Testis (tissue), 3 donors: ENCODE measurements around the gene IL13. TPM values are rescaled to one million over a fixed set of nuclear protein-coding genes. Genes with fewer than 3 reads are reported as not detected.

Source experiments
- DNase-seq: peaks from one replicate; pipeline ENCODE4 v3.0.0-alpha.2; 2019
- H3K27ac ChIP-seq, 2 donors: fragments of 200-600 bp; sonication (generic); one replicate each; pipeline ENCODE4 v1.5.1; 2019
- H3K27me3 ChIP-seq: fragments of 200-600 bp; sonication (generic); one replicate; pipeline ENCODE4 v1.5.1; 2019
- H3K36me3 ChIP-seq: fragments of 200-600 bp; sonication (generic); one replicate; pipeline ENCODE4 v1.5.1; 2017; ENCODE audit warnings: low read depth; ENCODE audit errors: missing control alignments
- H3K4me1 ChIP-seq: fragments of 200-600 bp; sonication (generic); one replicate; pipeline ENCODE4 v1.5.1; 2019
- H3K4me3 ChIP-seq, 2 donors: fragments of 200-600 bp; sonication (generic); one replicate each; pipeline ENCODE4 v1.5.1; 2017 to 2019
- H3K9me3 ChIP-seq: fragments of 200-600 bp; sonication (generic); one replicate; pipeline ENCODE4 v1.5.1; 2017
- CTCF ChIP-seq, 3 experiments: fragments of 450-650 bp in 2 of 3; fragments of 200-600 bp in 1 of 3; sonication (generic) in 1 of 3; IDR thresholded peaks; one replicate each; pipeline ENCODE4 v1.5.1; 2016 to 2019; ENCODE audit warnings: antibody characterized with exemption in 3 of 3, mild to moderate bottlenecking in 2 of 3, moderate library complexity in 1 of 3
- POLR2A ChIP-seq: fragments of 450-650 bp; IDR thresholded peaks from one replicate; pipeline ENCODE4 v1.6.1; 2017; ENCODE audit warnings: antibody characterized with exemption, mild to moderate bottlenecking, moderate library complexity
- WGBS, 2 donors: methylation state at CpG; one replicate each; pipeline ENCODE4 v1.1.5; 2018; 5-methylcytosine and 5-hydroxymethylcytosine counted together
- intact Hi-C: fragments of 100-400 bp; cut with DNase I; formaldehyde crosslinking; loops from one replicate; pipeline ENCODE4 v1.15.1; 2023; ENCODE audit warnings: low total_unique reads
- polyA plus RNA-seq: library from polyadenylated mRNA; stranded (reverse); fragments of 350-450 nt; fragmentation: Illumina TruSeq; extraction: RNeasy Lipid Tissue Mini Kit (QIAGEN cat#74804); gene quantifications from one replicate; pipeline ENCODE4 v1.2.3, GENCODE V29; 2014; ENCODE audit warnings: low read depth, low replicate concordance; ENCODE audit not compliant: insufficient read depth
- total RNA-seq, 2 donors: library from RNA; depleted of rRNA; stranded (reverse); fragments of >200 nt; gene quantifications; one replicate each; pipeline ENCODE4 v1.2.3, GENCODE V29; 2016

Gene IL13
- total and polyA plus RNA-seq, 3 donors from 2014 or later, result 17.3 to 73.4 (median 25.0) TPM

DNA sequence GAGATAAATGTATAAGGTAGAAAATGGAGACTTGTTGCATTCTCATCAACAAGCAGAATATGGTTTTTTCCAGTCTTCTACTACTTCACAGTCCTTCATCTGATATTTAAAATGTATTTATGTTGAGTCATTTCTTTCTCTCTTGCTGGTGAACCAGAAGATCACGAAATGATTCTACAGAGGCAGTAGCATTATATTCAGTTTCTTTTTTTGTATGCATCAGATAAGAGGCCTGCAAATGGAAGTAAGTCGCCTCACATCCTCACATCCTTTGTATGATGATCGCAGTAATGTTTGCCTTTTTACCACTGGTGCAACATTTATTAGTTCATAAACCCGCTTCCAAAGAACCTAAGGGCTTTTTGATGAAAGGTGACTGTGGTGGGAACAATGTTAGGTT lies 22.1 kb upstream of the IL13 start:
- H3K4me3 ChIP-seq, result no peak overlapping the region
- WGBS, 2 donors, result 76 to 98% methylated on average over 4 of the region's 4 CpGs
- H3K36me3 ChIP-seq, result no peaks in the 10 kb centered on the region
- H3K9me3 ChIP-seq, result no peaks in the 10 kb centered on the region
- H3K27ac ChIP-seq, result no peak overlapping the region
- TF ChIP-seq POLR2A (no peak), CTCF (IDR thresholded peaks at IDR 0.05) (no peak)
- intact Hi-C loops, result no loop called here
- no peaks in the 10 kb centered on the region for H3K27me3 ChIP-seq
- no peaks in the 10 kb centered on the region for H3K4me1 ChIP-seq
- no peak for DNase-seq

DNA sequence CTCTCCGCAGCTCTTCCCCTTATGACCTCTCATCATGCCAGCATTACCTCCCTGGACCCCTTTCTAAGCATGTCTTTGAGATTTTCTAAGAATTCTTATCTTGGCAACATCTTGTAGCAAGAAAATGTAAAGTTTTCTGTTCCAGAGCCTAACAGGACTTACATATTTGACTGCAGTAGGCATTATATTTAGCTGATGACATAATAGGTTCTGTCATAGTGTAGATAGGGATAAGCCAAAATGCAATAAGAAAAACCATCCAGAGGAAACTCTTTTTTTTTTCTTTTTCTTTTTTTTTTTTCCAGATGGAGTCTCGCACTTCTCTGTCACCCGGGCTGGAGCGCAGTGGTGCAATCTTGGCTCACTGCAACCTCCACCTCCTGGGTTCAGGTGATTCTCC lies 20.7 kb upstream of the IL13 start:
- Histone ChIP-seq H3K9me3 (no peaks in the 10 kb centered on the region), H3K36me3 (no peaks in the 10 kb centered on the region), H3K4me3 (no peak overlapping the region), H3K27ac (no peak overlapping the region), H3K27me3 (no peaks in the 10 kb centered on the region), H3K4me1 (no peaks in the 10 kb centered on the region)
- intact Hi-C loops, result no loop called here
- no peak for DNase-seq
- TF ChIP-seq CTCF (IDR thresholded peaks at IDR 0.05) (no peak), POLR2A (no peak)
- 97 to 99% methylated on average over 4 of the region's 4 CpGs for WGBS, 2 donors

GRCh38 chr5:132639706-132640130 lies 18.3 kb upstream of the IL13 start:
- Histone ChIP-seq H3K4me1 (no peaks in the 10 kb centered on the region), H3K27me3 (no peaks in the 10 kb centered on the region), H3K36me3 (no peaks in the 10 kb centered on the region), H3K27ac (no peak overlapping the region), H3K4me3 (no peak overlapping the region), H3K9me3 (no peaks in the 10 kb centered on the region)
- intact Hi-C loops, result no loop called here
- no peak for TF ChIP-seq POLR2A
- TF ChIP-seq CTCF (IDR thresholded peaks at IDR 0.05), result no peak
- WGBS, 2 donors, result 86 to 91% methylated on average over 2 of the region's 2 CpGs
- DNase-seq, result no peak

DNA sequence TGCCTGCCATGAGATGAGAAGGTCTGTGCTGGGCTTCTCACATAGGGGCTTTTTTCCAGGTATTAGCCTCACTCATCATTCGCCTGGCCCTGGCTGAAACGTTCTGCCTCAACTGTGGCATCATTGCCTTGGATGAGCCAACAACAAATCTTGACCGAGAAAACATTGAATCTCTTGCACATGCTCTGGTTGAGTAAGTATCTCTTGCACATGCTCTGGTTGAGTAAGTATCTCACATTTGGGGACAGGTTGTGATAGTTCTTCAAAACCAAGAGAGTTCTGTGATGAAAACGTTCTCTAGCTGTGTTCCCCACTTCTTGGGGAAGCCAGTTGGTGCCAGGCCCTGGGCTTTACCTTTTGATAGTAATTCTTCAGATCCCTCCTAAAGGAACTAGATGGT lies 17.4 kb upstream of the IL13 start:
- H3K4me3 ChIP-seq, result no peak overlapping the region
- no peaks in the 10 kb centered on the region for H3K27me3 ChIP-seq
- TF ChIP-seq POLR2A (no peak), CTCF (IDR thresholded peaks at IDR 0.05) (no peak)
- no peaks in the 10 kb centered on the region for H3K4me1 ChIP-seq
- no peak for DNase-seq
- WGBS, 2 donors, result 91 to 98% methylated on average over 4 of the region's 4 CpGs
- no peaks in the 10 kb centered on the region for H3K36me3 ChIP-seq
- intact Hi-C loops, result no loop called here
- no peak overlapping the region for H3K27ac ChIP-seq
- no peaks in the 10 kb centered on the region for H3K9me3 ChIP-seq

- H3K4me1 ChIP-seq, result no peaks in the 10 kb centered on the region
- no peak for TF ChIP-seq CTCF (IDR thresholded peaks at IDR 0.05)
- TF ChIP-seq POLR2A, result no peak
- DNase-seq, result no peak
- no peak overlapping the region for H3K27ac ChIP-seq
- intact Hi-C loops, result no loop called here
- no peak overlapping the region for H3K4me3 ChIP-seq
- no peaks in the 10 kb centered on the region for H3K9me3 ChIP-seq
- no peaks in the 10 kb centered on the region for H3K36me3 ChIP-seq
- H3K27me3 ChIP-seq, result no peaks in the 10 kb centered on the region
- WGBS, 2 donors, result 89 to 94% methylated on average over 3 of the region's 3 CpGs
Observed at GRCh38 chr5:132641241-132641723, 16.7 kb upstream of the IL13 start.
